Measurements from ENCODE around the gene PHETA2.

The PHETA2 gene, protein sequence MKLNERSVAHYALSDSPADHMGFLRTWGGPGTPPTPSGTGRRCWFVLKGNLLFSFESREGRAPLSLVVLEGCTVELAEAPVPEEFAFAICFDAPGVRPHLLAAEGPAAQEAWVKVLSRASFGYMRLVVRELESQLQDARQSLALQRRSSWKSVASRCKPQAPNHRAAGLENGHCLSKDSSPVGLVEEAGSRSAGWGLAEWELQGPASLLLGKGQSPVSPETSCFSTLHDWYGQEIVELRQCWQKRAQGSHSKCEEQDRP

DNA sequence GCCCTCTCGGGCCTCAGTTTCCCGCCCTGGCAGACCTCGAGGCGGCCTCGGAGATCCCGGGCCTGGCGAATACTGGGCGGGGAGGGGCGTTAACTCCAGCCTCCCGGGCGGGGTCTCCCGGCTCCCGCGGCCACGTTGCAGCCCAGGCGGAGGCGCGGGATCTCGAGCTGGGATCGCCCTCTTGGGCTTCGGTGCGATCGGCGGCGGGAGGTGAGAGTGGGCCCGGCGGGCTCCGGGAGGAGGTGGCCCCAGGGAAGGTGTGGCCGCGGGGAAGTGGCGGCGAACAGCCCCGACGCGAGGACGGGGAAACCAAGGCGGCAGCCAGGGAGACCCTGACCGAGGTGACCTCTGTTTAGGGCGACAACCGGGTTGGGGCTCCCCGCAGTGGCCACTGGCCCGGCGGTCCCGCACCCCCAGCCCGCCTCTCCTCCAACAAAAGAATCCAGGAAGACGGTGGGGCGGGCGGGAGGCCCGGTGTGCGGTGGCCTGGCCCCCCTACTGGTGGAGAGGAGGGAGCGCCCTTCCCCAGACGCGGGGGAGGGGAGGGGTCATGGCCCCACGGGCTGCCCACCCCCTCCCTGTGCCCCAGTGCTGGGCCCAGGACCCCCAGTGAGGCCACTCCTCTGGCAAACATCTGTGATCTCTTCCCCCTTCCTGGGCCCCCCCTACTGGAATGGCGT lies at the start of gene PHETA2:
TSS of gene PHETA2 (plus strand) at position 117 of the 680 bp plus-strand sequence. CDS start 3,046 bp downstream, outside the sequence.
- no peak within 1 kb of the TSS for H3K9ac ChIP-seq (ENCODE audit: insufficient read length)
- no peaks in the 10 kb centered on the region for H3K36me3 ChIP-seq (ENCODE audit: insufficient read depth, low read length)
- H3K9me3 ChIP-seq (ENCODE audit: low read depth, low read length) = no peaks in the 10 kb centered on the region
- no peak within 1 kb of the TSS for H3K4me3 ChIP-seq
- H3K27ac ChIP-seq = no peak within 1 kb of the TSS
- no peak for DNase-seq (ENCODE audit: low read depth, low spot score)
- no peak for TF ChIP-seq FOXP2 (optimal IDR thresholded peaks at IDR 0.05; ENCODE audit: control extremely low read depth, extremely low read length, insufficient read depth)
- no peak for TF ChIP-seq POLR2AphosphoS5 (IDR thresholded peaks at IDR 0.05; ENCODE audit: borderline replicate concordance, low read depth, low read length)
- TF ChIP-seq EZH2 (IDR thresholded peaks at IDR 0.05) = no peak

DNA sequence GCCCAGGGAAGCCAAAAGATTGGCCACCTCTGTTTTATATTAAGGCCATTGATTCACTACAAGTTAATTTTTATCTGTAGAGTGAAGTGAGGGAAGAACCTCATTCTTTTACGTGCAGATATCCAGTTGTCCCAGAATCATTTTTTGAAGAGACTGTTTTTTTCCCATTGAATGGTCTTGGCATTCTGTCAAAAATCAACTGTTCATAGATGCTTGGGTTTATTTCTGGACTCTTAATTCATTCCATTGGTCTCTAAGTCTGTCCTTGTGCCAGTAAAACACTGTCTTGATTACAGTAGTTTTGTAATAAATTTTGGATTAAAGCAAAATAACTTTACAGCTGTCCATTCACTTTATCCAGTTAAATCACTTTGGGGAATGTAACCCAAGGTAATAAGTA lies 48.6 kb upstream of the PHETA2 start:
- no peaks in the 10 kb centered on the region for H3K9me3 ChIP-seq (ENCODE audit: low read depth, low read length)
- DNase-seq (ENCODE audit: low read depth, low spot score) = no peak
- no peaks in the 10 kb centered on the region for H3K36me3 ChIP-seq (ENCODE audit: insufficient read depth, low read length)
- TF ChIP-seq EZH2 (IDR thresholded peaks at IDR 0.05) (no peak), POLR2AphosphoS5 (IDR thresholded peaks at IDR 0.05; ENCODE audit: borderline replicate concordance, low read depth, low read length) (no peak), FOXP2 (optimal IDR thresholded peaks at IDR 0.05; ENCODE audit: control extremely low read depth, extremely low read length, insufficient read depth) (no peak)
- H3K27ac ChIP-seq = no peak overlapping the region
- H3K4me3 ChIP-seq = no peak overlapping the region
- H3K9ac ChIP-seq (ENCODE audit: insufficient read length) = no peak overlapping the region

DNA sequence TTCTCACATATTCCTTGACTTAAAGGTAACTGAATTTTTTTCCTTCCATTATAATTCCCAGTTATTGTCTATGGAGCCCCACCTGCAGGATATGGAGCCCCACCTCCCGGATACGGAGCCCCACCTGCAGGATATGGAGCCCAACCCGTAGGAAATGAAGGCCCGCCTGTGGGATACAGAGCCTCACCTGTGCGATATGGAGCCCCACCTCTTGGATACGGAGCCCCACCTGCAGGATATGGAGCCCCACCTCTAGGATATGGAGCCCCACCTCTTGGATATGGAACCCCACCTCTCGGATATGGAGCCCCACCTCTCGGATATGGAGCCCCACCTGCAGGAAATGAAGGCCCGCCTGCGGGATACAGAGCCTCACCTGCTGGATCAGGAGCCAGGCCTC lies 47.3 kb upstream of the PHETA2 start:
- TF ChIP-seq EZH2 (IDR thresholded peaks at IDR 0.05) = no peak
- Histone ChIP-seq H3K27ac (no peak overlapping the region), H3K36me3 (ENCODE audit: insufficient read depth, low read length) (no peaks in the 10 kb centered on the region), H3K9ac (ENCODE audit: insufficient read length) (no peak overlapping the region), H3K4me3 (no peak overlapping the region), H3K9me3 (ENCODE audit: low read depth, low read length) (no peaks in the 10 kb centered on the region)
- DNase-seq (ENCODE audit: low read depth, low spot score) = no peak

- TF ChIP-seq POLR2AphosphoS5 (IDR thresholded peaks at IDR 0.05; ENCODE audit: borderline replicate concordance, low read depth, low read length) (no peak), FOXP2 (optimal IDR thresholded peaks at IDR 0.05; ENCODE audit: control extremely low read depth, extremely low read length, insufficient read depth) (no peak), EZH2 (IDR thresholded peaks at IDR 0.05) (no peak)
- no peaks in the 10 kb centered on the region for H3K9me3 ChIP-seq (ENCODE audit: low read depth, low read length)
Observed at GRCh38 chr22:42033263-42034181, 40.5 kb upstream of the PHETA2 start.

DNA sequence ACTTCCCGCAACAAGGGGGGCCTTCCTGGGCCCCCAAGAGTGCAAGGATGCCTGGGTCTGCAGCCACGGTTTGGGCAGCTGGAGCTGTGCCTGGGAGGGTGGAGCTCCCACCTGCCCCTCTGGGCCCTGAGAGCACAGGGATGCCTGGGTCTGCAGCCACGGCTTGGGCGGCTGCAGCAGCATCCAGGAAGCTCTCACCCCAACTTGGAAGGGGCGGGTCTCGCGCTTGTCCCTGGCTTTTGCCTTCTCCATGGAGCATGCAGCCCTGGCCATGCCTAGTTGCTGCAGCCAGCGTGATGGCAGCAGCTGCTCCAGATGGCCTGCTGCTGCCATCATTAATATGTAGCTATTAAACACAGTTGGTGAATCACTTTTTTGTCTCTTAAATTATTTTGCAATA lies 38.8 kb upstream of the PHETA2 start:
- no peak overlapping the region for H3K4me3 ChIP-seq
- H3K36me3 ChIP-seq (ENCODE audit: insufficient read depth, low read length) = no peaks in the 10 kb centered on the region
- no peak overlapping the region for H3K9ac ChIP-seq (ENCODE audit: insufficient read length)
- H3K27ac ChIP-seq = no peak overlapping the region
- no peaks in the 10 kb centered on the region for H3K9me3 ChIP-seq (ENCODE audit: low read depth, low read length)
- no peak for DNase-seq (ENCODE audit: low read depth, low spot score)
- TF ChIP-seq EZH2 (IDR thresholded peaks at IDR 0.05) (no peak), POLR2AphosphoS5 (IDR thresholded peaks at IDR 0.05; ENCODE audit: borderline replicate concordance, low read depth, low read length) (no peak), FOXP2 (optimal IDR thresholded peaks at IDR 0.05; ENCODE audit: control extremely low read depth, extremely low read length, insufficient read depth) (no peak)

More at GRCh38 chr22:42033263-42034181, 40.5 kb upstream of the PHETA2 start:
- no peak overlapping the region for H3K9ac ChIP-seq (ENCODE audit: insufficient read length)
- no peak for DNase-seq (ENCODE audit: low read depth, low spot score)
- no peak overlapping the region for H3K27ac ChIP-seq
- H3K4me3 ChIP-seq = no peak overlapping the region
- H3K36me3 ChIP-seq (ENCODE audit: insufficient read depth, low read length) = no peaks in the 10 kb centered on the region

GRCh38 chr22:42039271-42039670 lies 34.8 kb upstream of the PHETA2 start:
- no peaks in the 10 kb centered on the region for H3K36me3 ChIP-seq (ENCODE audit: insufficient read depth, low read length)
- no peak overlapping the region for H3K4me3 ChIP-seq
- H3K27ac ChIP-seq = no peak overlapping the region
- no peaks in the 10 kb centered on the region for H3K9me3 ChIP-seq (ENCODE audit: low read depth, low read length)
- TF ChIP-seq FOXP2 (optimal IDR thresholded peaks at IDR 0.05; ENCODE audit: control extremely low read depth, extremely low read length, insufficient read depth) (no peak), EZH2 (IDR thresholded peaks at IDR 0.05) (no peak), POLR2AphosphoS5 (IDR thresholded peaks at IDR 0.05; ENCODE audit: borderline replicate concordance, low read depth, low read length) (no peak)
- no peak overlapping the region for H3K9ac ChIP-seq (ENCODE audit: insufficient read length)
- DNase-seq (ENCODE audit: low read depth, low spot score) = no peak

DNA sequence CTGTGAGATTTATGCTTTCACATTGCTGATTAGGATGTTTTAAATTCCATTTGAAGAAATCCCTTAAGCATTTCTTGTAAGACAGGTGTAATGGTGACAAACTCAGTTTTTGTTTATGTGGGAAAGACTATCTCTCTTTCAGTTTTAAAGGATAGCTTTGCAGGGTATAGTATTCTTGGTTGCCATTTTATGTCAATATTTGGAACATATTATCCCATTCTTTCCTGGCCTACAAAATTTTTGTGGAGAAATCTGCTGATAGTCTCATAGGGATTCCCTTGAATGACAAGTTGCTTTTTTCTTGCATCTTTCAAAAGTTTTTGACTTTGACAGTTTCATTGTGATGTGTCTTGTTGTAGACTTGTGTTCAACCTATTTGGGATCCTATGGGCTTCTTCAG lies 32.3 kb upstream of the PHETA2 start:
- no peak for DNase-seq (ENCODE audit: low read depth, low spot score)
- Histone ChIP-seq H3K9ac (ENCODE audit: insufficient read length) (no peak overlapping the region), H3K4me3 (no peak overlapping the region), H3K9me3 (ENCODE audit: low read depth, low read length) (no peaks in the 10 kb centered on the region), H3K27ac (no peak overlapping the region), H3K36me3 (ENCODE audit: insufficient read depth, low read length) (no peaks in the 10 kb centered on the region)
- TF ChIP-seq EZH2 (IDR thresholded peaks at IDR 0.05) = no peak
- no peak for TF ChIP-seq POLR2AphosphoS5 (IDR thresholded peaks at IDR 0.05; ENCODE audit: borderline replicate concordance, low read depth, low read length)
- TF ChIP-seq FOXP2 (optimal IDR thresholded peaks at IDR 0.05; ENCODE audit: control extremely low read depth, extremely low read length, insufficient read depth) = no peak

DNA sequence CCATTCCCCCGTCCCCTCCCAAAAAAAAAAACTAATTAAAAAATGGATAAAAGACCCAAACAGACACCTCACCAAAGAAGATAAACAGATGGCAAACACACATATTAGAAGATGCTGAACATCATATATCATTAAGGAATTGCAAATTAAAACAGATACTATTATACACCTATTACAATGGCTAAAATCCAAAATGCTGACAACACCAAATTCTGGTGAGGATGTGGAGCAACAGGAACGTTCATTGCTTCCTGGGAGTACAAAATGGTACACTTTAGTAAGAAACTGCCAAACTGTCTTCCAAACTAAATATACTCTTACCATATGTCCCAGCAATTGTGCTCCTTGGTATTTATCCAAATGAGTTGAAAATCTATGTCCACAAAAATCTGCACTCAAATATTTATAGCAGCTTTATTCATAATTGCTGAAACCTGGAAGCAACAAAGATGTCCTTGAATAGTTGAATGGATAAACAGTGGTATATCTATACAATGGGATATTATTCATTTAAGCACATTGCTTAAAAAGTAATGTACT lies 23.3 kb upstream of the PHETA2 start:
- TF ChIP-seq FOXP2 (optimal IDR thresholded peaks at IDR 0.05; ENCODE audit: control extremely low read depth, extremely low read length, insufficient read depth) (no peak), EZH2 (IDR thresholded peaks at IDR 0.05) (no peak), POLR2AphosphoS5 (IDR thresholded peaks at IDR 0.05; ENCODE audit: borderline replicate concordance, low read depth, low read length) (no peak)
- no peak overlapping the region for H3K27ac ChIP-seq
- H3K36me3 ChIP-seq (ENCODE audit: insufficient read depth, low read length) = no peaks in the 10 kb centered on the region
- no peak for DNase-seq (ENCODE audit: low read depth, low spot score)
- H3K9me3 ChIP-seq (ENCODE audit: low read depth, low read length) = no peaks in the 10 kb centered on the region
- no peak overlapping the region for H3K9ac ChIP-seq (ENCODE audit: insufficient read length)
- H3K4me3 ChIP-seq = no peak overlapping the region
